Measurements from ENCODE around the gene TMEM43.
"Not testable (repeated sequence)": the region's sequence is repeated elsewhere in the genome, so short reads cannot be mapped to it uniquely, and the experiment has no call there.

The TMEM43 gene

GRCh38 chr3:14096742-14097141, 28.1 kb upstream of the TMEM43 start:
- no peak for TF ChIP-seq CTCF (IDR thresholded peaks at IDR 0.05; ENCODE audit: control insufficient read depth, insufficient read depth, low read depth, low read length, missing control alignments)
- no peak for DNase-seq (ENCODE audit: low read depth)
- no peak overlapping the region for H3K4me3 ChIP-seq (ENCODE audit: control insufficient read depth, low read depth, low read length)

GRCh38 chr3:14097616-14098391, 27.0 kb upstream of the TMEM43 start:
- DNase-seq (ENCODE audit: low read depth) = no peak
- TF ChIP-seq CTCF (IDR thresholded peaks at IDR 0.05; ENCODE audit: control insufficient read depth, insufficient read depth, low read depth, low read length, missing control alignments) = no peak
- H3K4me3 ChIP-seq (ENCODE audit: control insufficient read depth, low read depth, low read length) = no peak overlapping the region

GRCh38 chr3:14109821-14110220, 15.0 kb upstream of the TMEM43 start:
- H3K4me3 ChIP-seq (ENCODE audit: control insufficient read depth, low read depth, low read length); DNase-seq (ENCODE audit: low read depth): not testable (repeated sequence)

GRCh38 chr3:14110699-14111098, 14.2 kb upstream of the TMEM43 start:
- no peak for DNase-seq (ENCODE audit: low read depth)
- no peak for TF ChIP-seq CTCF (IDR thresholded peaks at IDR 0.05; ENCODE audit: control insufficient read depth, insufficient read depth, low read depth, low read length, missing control alignments)
- no peak overlapping the region for H3K4me3 ChIP-seq (ENCODE audit: control insufficient read depth, low read depth, low read length)

- DNase-seq (ENCODE audit: low read depth) = no peak
These were observed 10.8 kb upstream of the TMEM43 start for GRCh38 chr3:14113965-14114635.

GRCh38 chr3:14117468-14118399, 7.1 kb upstream of the TMEM43 start:
- DNase-seq (ENCODE audit: low read depth) = no peak
- H3K4me3 ChIP-seq (ENCODE audit: control insufficient read depth, low read depth, low read length) = no peak overlapping the region
- TF ChIP-seq CTCF (IDR thresholded peaks at IDR 0.05; ENCODE audit: control insufficient read depth, insufficient read depth, low read depth, low read length, missing control alignments) = no peak

More at GRCh38 chr3:14113965-14114635, 10.8 kb upstream of the TMEM43 start:
- TF ChIP-seq CTCF (IDR thresholded peaks at IDR 0.05; ENCODE audit: control insufficient read depth, insufficient read depth, low read depth, low read length, missing control alignments) = no peak
- no peak overlapping the region for H3K4me3 ChIP-seq (ENCODE audit: control insufficient read depth, low read depth, low read length)
